ENCODE measurements around the gene RORB. TPM values are rescaled to one million over a fixed set of nuclear protein-coding genes. Genes with fewer than 3 reads are reported as not detected.

RORB gene
- total RNA-seq, 2 experiments from 2014 or later, result not detected

GRCh38 chr9:74497748-74498620 lies 849 bp downstream of the RORB start:
- no peak for DNase-seq (ENCODE audit: low spot score)
- ChIA-PET POLR2A (no interaction called here), CTCF (ENCODE audit: unreplicated experiment) (no interaction called here)
- Histone ChIP-seq H3K27ac (ENCODE audit: low read depth, low read length, poor library complexity, severe bottlenecking) (no peak overlapping the region), H3K79me2 (ENCODE audit: insufficient read depth, low read depth, low read length) (no peaks in the 10 kb centered on the region), H3K4me2 (ENCODE audit: low read length) (no peak overlapping the region), H3K4me1 (ENCODE audit: insufficient read depth, low read length, poor library complexity, severe bottlenecking) (no peaks in the 10 kb centered on the region), H3K36me3 (ENCODE audit: insufficient read depth, low read length) (no peaks in the 10 kb centered on the region), H2AFZ (ENCODE audit: low read length) (no peak overlapping the region), H4K20me1 (ENCODE audit: insufficient read depth, low read length) (no peaks in the 10 kb centered on the region), H3K9me2 (ENCODE audit: insufficient read depth, low read length) (no peaks in the 10 kb centered on the region), H3K9me3 (ENCODE audit: low read length) (no peaks in the 10 kb centered on the region), H3K4me3 (ENCODE audit: low read depth, low read length, poor library complexity, severe bottlenecking) (no peak overlapping the region)
- no TSS peak for BruUV-seq (replicated peaks)
- no peak for TF ChIP-seq EZH2phosphoT487 (IDR thresholded peaks at IDR 0.05; ENCODE audit: borderline replicate concordance, low read depth, low read length)
- no peak for TF ChIP-seq CTCF (conservative IDR thresholded peaks at IDR 0.05; ENCODE audit: low read length)
- intact Hi-C loops (cut with micrococcal nuclease; ENCODE audit: unreplicated experiment), result no loop called here

DNA sequence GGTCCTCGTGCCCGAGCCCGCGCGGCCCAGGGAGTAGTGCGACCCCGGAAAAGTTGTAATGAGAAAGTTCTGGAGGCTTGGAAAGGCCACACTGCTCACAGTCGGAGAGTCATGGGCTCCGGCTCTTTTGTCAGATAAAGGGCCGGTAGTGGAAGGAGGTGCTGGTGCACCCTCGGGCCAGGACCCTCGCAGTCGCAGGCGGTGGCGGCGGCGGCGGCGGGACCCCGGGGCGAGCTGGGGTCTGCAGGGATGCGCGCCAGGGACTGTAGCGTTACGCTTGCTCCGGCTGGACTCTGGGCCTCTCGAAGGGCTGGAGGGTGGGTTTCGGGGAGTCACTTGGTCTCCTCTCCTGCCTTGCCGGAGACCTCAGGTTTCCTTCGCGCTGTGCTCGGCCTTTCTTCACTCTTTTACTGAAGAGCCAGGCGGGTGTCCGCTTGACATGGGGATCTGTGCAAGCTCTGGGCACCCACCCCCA lies 1.5 kb downstream of the RORB start:
- Histone ChIP-seq H3K4me3 (ENCODE audit: low read depth, low read length, poor library complexity, severe bottlenecking) (no peak overlapping the region), H3K4me1 (ENCODE audit: insufficient read depth, low read length, poor library complexity, severe bottlenecking) (no peaks in the 10 kb centered on the region), H3K9me2 (ENCODE audit: insufficient read depth, low read length) (no peaks in the 10 kb centered on the region), H3K27ac (ENCODE audit: low read depth, low read length, poor library complexity, severe bottlenecking) (no peak overlapping the region), H3K79me2 (ENCODE audit: insufficient read depth, low read depth, low read length) (no peaks in the 10 kb centered on the region), H2AFZ (ENCODE audit: low read length) (no peak overlapping the region), H3K9me3 (ENCODE audit: low read length) (no peaks in the 10 kb centered on the region), H3K4me2 (ENCODE audit: low read length) (no peak overlapping the region), H4K20me1 (ENCODE audit: insufficient read depth, low read length) (no peaks in the 10 kb centered on the region), H3K36me3 (ENCODE audit: insufficient read depth, low read length) (no peaks in the 10 kb centered on the region)
- no peak for DNase-seq (ENCODE audit: low spot score)
- no peak for TF ChIP-seq EZH2phosphoT487 (IDR thresholded peaks at IDR 0.05; ENCODE audit: borderline replicate concordance, low read depth, low read length)
- no peak for TF ChIP-seq CTCF (conservative IDR thresholded peaks at IDR 0.05; ENCODE audit: low read length)
- intact Hi-C loops (cut with micrococcal nuclease; ENCODE audit: unreplicated experiment), result no loop called here
- BruUV-seq (replicated peaks), result no TSS peak
- POLR2A ChIA-PET, result no interaction called here
- CTCF ChIA-PET (ENCODE audit: unreplicated experiment), result no interaction called here

DNA sequence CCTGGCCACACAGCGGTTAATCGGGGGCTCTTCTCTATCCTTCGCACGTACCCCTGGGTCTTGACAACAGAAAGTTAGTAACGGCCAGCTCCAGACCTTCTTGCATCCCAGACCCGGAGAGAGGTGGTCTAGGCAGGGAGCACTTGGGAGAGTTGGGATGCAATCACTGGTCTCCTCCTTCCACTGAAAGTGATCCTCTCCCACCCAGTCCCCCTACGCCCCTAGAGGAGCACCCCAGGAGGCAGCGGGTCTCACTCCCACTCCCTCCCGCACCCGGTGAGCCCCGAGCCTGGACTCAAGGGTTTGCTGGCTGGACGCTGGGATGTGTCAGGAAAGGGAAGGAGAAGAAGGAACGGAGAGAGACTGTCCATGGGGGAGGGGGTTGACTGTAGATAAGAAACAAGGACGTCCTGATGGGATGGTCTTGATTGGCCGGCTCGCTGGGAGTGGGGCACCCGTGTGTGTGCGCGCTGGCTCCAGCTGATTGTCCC lies 2.0 kb downstream of the RORB start:
- no peak overlapping the region for H2AFZ ChIP-seq (ENCODE audit: low read length)
- H3K79me2 ChIP-seq (ENCODE audit: insufficient read depth, low read depth, low read length), result no peaks in the 10 kb centered on the region
- DNase-seq (ENCODE audit: low spot score), result no peak
- no peak for TF ChIP-seq CTCF (conservative IDR thresholded peaks at IDR 0.05; ENCODE audit: low read length)
- TF ChIP-seq EZH2phosphoT487 (IDR thresholded peaks at IDR 0.05; ENCODE audit: borderline replicate concordance, low read depth, low read length), result no peak
- no peaks in the 10 kb centered on the region for H3K36me3 ChIP-seq (ENCODE audit: insufficient read depth, low read length)
- H3K4me1 ChIP-seq (ENCODE audit: insufficient read depth, low read length, poor library complexity, severe bottlenecking), result no peaks in the 10 kb centered on the region
- no peak overlapping the region for H3K4me2 ChIP-seq (ENCODE audit: low read length)
- H3K27ac ChIP-seq (ENCODE audit: low read depth, low read length, poor library complexity, severe bottlenecking), result no peak overlapping the region
- CTCF ChIA-PET (ENCODE audit: unreplicated experiment), result no interaction called here
- no peaks in the 10 kb centered on the region for H3K9me2 ChIP-seq (ENCODE audit: insufficient read depth, low read length)
- no TSS peak for BruUV-seq (replicated peaks)
- no peak overlapping the region for H3K4me3 ChIP-seq (ENCODE audit: low read depth, low read length, poor library complexity, severe bottlenecking)
- POLR2A ChIA-PET, result no interaction called here
- H3K9me3 ChIP-seq (ENCODE audit: low read length), result no peaks in the 10 kb centered on the region
- no peaks in the 10 kb centered on the region for H4K20me1 ChIP-seq (ENCODE audit: insufficient read depth, low read length)
- intact Hi-C loops (cut with micrococcal nuclease; ENCODE audit: unreplicated experiment), result no loop called here
